Fibroblast of villous mesenchyme (primary cell): ENCODE measurements around the gene RNF114. TPM values are rescaled to one million over a fixed set of nuclear protein-coding genes. Genes with fewer than 3 reads are reported as not detected.

Source experiments
- DNase-seq: peaks from one replicate; pipeline ENCODE4 v3.0.0-alpha.2; 2010; ENCODE audit warnings: low read depth
- H3K4me3 ChIP-seq: 2 replicates; pipeline ENCODE4 v1.5.1; 2011; ENCODE audit warnings: low read depth, mild to moderate bottlenecking, low read length
- CTCF ChIP-seq: IDR thresholded peaks from 2 replicates; pipeline ENCODE4 v1.5.1; 2012; ENCODE audit warnings: low read depth, mild to moderate bottlenecking, low read length; ENCODE audit not compliant: insufficient read depth
- total RNA-seq: library from RNA; depleted of rRNA; stranded (reverse); fragments of >200 nt; gene quantifications from 2 replicates; pipeline ENCODE4 v1.2.3, GENCODE V29; 2012

Gene RNF114
- total RNA-seq, 1 donor: 57.0 TPM

DNA sequence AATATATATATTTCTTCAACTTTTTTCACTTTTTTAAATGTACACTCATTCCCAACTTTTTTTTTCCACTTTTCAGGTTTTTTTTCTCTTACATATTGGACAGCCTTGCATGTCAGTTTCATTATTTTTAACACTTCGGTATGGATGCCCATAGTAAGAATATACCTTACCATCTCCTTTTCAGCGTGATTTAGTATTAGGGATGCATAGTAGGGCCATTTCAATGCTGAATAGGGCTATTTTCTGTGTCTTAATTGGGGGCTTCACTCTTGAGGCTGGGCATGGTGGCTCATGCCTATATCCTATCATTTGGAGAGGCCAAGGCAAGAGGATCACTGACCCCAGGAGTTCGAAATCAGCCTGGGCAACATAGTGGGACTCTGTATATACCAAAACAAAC lies 6.7 kb downstream of the RNF114 start:
- TF ChIP-seq CTCF: no peak
- DNase-seq: no peak
- no peak overlapping the region for H3K4me3 ChIP-seq

GRCh38 chr20:49945306-49945700 lies 9.1 kb downstream of the RNF114 start:
- no peak overlapping the region for H3K4me3 ChIP-seq
- TF ChIP-seq CTCF: no peak
- no peak for DNase-seq

- TF ChIP-seq CTCF: no peak
- no peak overlapping the region for H3K4me3 ChIP-seq
- DNase-seq: no peak
These were observed 9.7 kb downstream of the RNF114 start for GRCh38 chr20:49945701-49946477.

GRCh38 chr20:49948178-49948577 lies 12.0 kb downstream of the RNF114 start:
- no peak for TF ChIP-seq CTCF
- no peak for DNase-seq
- no peak overlapping the region for H3K4me3 ChIP-seq

DNA sequence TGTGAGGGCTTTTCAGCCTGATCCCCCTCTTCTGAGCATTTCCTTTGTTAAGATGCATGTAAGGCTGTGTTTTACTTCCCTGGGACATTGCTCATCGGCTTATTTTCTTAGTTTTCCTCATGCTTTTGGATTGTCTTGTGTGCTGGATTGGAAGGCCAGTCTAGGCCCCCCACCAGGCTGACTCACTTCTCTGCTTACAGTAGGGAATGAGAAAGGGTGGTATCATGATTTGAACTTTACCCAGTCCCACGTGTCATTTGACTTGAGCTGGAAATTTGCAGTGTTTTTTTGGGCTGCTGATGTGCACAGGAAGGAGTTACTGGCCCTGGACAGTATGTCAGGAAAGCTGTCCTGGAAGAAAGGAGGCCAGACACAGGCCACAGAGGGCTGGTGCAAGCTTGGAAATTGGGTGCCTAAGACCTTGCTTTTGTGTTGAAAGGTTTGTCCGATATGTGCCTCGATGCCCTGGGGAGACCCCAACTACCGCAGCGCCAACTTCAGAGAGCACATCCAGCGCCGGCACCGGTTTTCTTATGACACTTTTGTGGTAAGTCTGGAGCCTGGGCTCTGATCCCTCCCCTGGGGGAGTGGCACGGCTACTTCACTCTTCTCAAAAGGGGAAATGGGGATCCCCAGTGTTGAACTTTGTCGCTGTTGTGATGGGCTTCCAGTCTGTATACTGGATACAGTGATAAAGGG lies 12.8 kb downstream of the RNF114 start:
- TF ChIP-seq CTCF: no peak
- peak; percentile 60 for DNase-seq
- H3K4me3 ChIP-seq: no peak overlapping the region

DNA sequence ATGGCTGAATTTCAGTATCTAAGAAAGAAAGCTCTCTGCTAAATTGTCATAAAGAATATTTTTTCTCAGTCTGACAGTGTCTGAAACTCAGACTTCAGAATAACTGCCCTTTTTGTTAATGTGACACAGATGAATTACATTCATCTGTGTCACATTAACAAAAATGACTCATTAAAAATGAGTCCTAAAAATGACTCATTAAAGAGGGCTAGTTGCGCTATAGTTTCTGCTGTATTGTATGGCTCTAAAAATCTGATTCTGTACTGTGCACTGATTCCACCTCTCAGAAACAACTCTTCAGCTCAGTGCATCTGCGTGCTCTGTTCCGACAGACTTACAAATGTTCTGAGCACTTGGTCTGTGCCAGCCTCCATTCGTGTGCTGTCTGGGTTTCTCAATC lies 15.0 kb downstream of the RNF114 start:
- H3K4me3 ChIP-seq: no peak overlapping the region
- DNase-seq: peak; percentile 28
- no peak for TF ChIP-seq CTCF
